Activated CD8-positive, alpha-beta T cell treated with anti-CD3 and anti-CD28 coated beads, Interleukin-2, amount 10 ng/mL, durations not matched to agents 7 days and 5 days (primary cell): ENCODE results near the gene CRHR1. TPM values are rescaled to one million over a fixed set of nuclear protein-coding genes. Genes with fewer than 3 reads are reported as not detected.

ENCODE experiments used
- ATAC-seq: fragments of 150-1000 bp; cut with Tn5 transposase; one replicate; pipeline ENCODE4 v1.10.0; 2021; ENCODE audit warnings: moderate library complexity
- CTCF ChIA-PET: fragments of 350-600 bp; sonication (Branson Sonifier 250); formaldehyde crosslinking; loops from one replicate; lab custom pipeline; 2021; ENCODE audit warnings: antibody characterized with exemption; lab: Charles Lee
- POLR2A ChIA-PET: fragments of 350-600 bp; sonication (Branson Sonifier 250); formaldehyde crosslinking; loops from one replicate; lab custom pipeline; 2021; ENCODE audit warnings: antibody characterized with exemption; lab: Charles Lee
- DNase-seq: peaks from one replicate; pipeline ENCODE4 v3.0.0-alpha.2; 2020
- H3K27ac Mint-ChIP-seq: one replicate; pipeline ENCODE4 v1.8.0; 2021; ENCODE audit warnings: mild to moderate bottlenecking, mixed read lengths
- H3K27me3 Mint-ChIP-seq: one replicate; pipeline ENCODE4 v1.8.0; 2021; ENCODE audit warnings: low read depth, mixed read lengths
- H3K36me3 Mint-ChIP-seq: one replicate; pipeline ENCODE4 v1.8.0; 2021; ENCODE audit warnings: low read depth, mixed read lengths
- H3K4me1 Mint-ChIP-seq: one replicate; pipeline ENCODE4 v1.8.0; 2021; ENCODE audit warnings: low read depth, mixed read lengths
- H3K4me3 Mint-ChIP-seq: one replicate; pipeline ENCODE4 v1.8.0; 2021; ENCODE audit warnings: mild to moderate bottlenecking, mixed read lengths
- H3K9me3 Mint-ChIP-seq: one replicate; pipeline ENCODE4 v1.8.0; 2022; ENCODE audit warnings: mixed read lengths; ENCODE audit not compliant: insufficient read depth
- total RNA-seq, 2 experiments: library from RNA; stranded (reverse); gene quantifications; one replicate each; pipeline ENCODE4 v1.2.3, GENCODE V29; 2021

Gene CRHR1
- total RNA-seq, 2 experiments from 2014 or later = not detected

GRCh38 chr17:45883063-45883462 is 98.9 kb downstream of the CRHR1 start:
- ChIA-PET CTCF (interaction anchor here (1.1 to 1.2 kb wide), 2 partner anchors 10 to 31 kb away, joined by 3 to 7 read pairs; partner anchors contain the start of gene MAPT), POLR2A (no interaction called here)
- DNase-seq = no peak
- peaks cover 9% of the 10 kb centered on the region for H3K9me3 Mint-ChIP-seq
- H3K27me3 Mint-ChIP-seq = peaks cover 19% of the 10 kb centered on the region
- no peak overlapping the region for H3K4me3 Mint-ChIP-seq
- H3K27ac Mint-ChIP-seq = no peak overlapping the region
- no peak for ATAC-seq
- peaks cover 10% of the 10 kb centered on the region for H3K4me1 Mint-ChIP-seq
- H3K36me3 Mint-ChIP-seq = no peaks in the 10 kb centered on the region

Other genes starting within 250 kb of the CRHR1 start
- not detected for gene SPPL2C, start 60.6 kb downstream of the CRHR1 start, total RNA-seq
- under 1 TPM in 1 of 2 experiments, not detected in 1; 0.11 TPM for gene MAPT, start 110.2 kb downstream of the CRHR1 start, total RNA-seq
- gene STH, start 214.9 kb downstream of the CRHR1 start, total RNA-seq = not detected